IPS-20b (cell line): Measurements from ENCODE around the gene HSFX1.
"Not testable (repeated sequence)": the region's sequence is repeated elsewhere in the genome, so short reads cannot be mapped to it uniquely, and the experiment has no call there.

Source experiments
- H3K27ac ChIP-seq: one replicate; pipeline ENCODE4 v1.5.1; 2013; ENCODE audit warnings: low read length
- H3K27me3 ChIP-seq: 2 replicates; pipeline ENCODE4 v1.6.1; 2013; ENCODE audit warnings: mild to moderate bottlenecking, low read length, inconsistent platforms; ENCODE audit not compliant: insufficient read depth
- H3K36me3 ChIP-seq: 2 replicates; pipeline ENCODE4 v1.6.1; 2013; ENCODE audit warnings: low read depth, mild to moderate bottlenecking, inconsistent platforms, low read length, moderate library complexity; ENCODE audit not compliant: insufficient read depth
- H3K4me1 ChIP-seq: 2 replicates; pipeline ENCODE4 v1.6.1; 2013; ENCODE audit warnings: mild to moderate bottlenecking, control low read depth, inconsistent platforms, low read length, moderate library complexity; ENCODE audit not compliant: insufficient read depth
- H3K4me3 ChIP-seq: 2 replicates; pipeline ENCODE4 v1.5.1; 2013; ENCODE audit warnings: mild to moderate bottlenecking, low read length, inconsistent platforms
- H3K9ac ChIP-seq: 2 replicates; pipeline ENCODE4 v1.6.1; 2013; ENCODE audit warnings: low read depth, mild to moderate bottlenecking, inconsistent platforms, low read length, moderate library complexity
- H3K9me3 ChIP-seq: 2 replicates; pipeline ENCODE4 v1.6.1; 2013; ENCODE audit warnings: mild to moderate bottlenecking, low read depth, low read length, inconsistent platforms; ENCODE audit not compliant: insufficient read depth

HSFX1 gene

GRCh38 chrX:149773768-149774167, at the start of gene HSFX1:
Gene HSFX1, plus strand, starts transcription at chrX:149774068. Its CDS starts 614 bp downstream, at chrX:149774682.
- not testable (repeated sequence) for H3K27me3 ChIP-seq, H3K4me3 ChIP-seq, H3K36me3 ChIP-seq, H3K9me3 ChIP-seq, H3K27ac ChIP-seq, H3K9ac ChIP-seq, H3K4me1 ChIP-seq

GRCh38 chrX:149727308-149727707, 46.6 kb upstream of the HSFX1 start:
- H3K9ac ChIP-seq, H3K9me3 ChIP-seq, H3K4me3 ChIP-seq, H3K36me3 ChIP-seq, H3K27me3 ChIP-seq, H3K4me1 ChIP-seq, H3K27ac ChIP-seq: not testable (repeated sequence)

- H3K27ac ChIP-seq, H3K27me3 ChIP-seq, H3K4me3 ChIP-seq, H3K9me3 ChIP-seq, H3K4me1 ChIP-seq, H3K9ac ChIP-seq, H3K36me3 ChIP-seq: not testable (repeated sequence)
Observed at GRCh38 chrX:149742269-149742668, 31.6 kb upstream of the HSFX1 start.

- H3K27me3 ChIP-seq, H3K4me1 ChIP-seq, H3K27ac ChIP-seq, H3K9me3 ChIP-seq, H3K4me3 ChIP-seq, H3K36me3 ChIP-seq, H3K9ac ChIP-seq: not testable (repeated sequence)
Observed at GRCh38 chrX:149746390-149747007, 27.4 kb upstream of the HSFX1 start.

- Histone ChIP-seq H3K9ac (no peak overlapping the region), H3K36me3 (no peaks in the 10 kb centered on the region), H3K9me3 (no peaks in the 10 kb centered on the region), H3K4me3 (no peak overlapping the region), H3K27ac (no peak overlapping the region), H3K27me3 (no peaks in the 10 kb centered on the region), H3K4me1 (no peaks in the 10 kb centered on the region)
Observed at GRCh38 chrX:149757206-149758067, 16.4 kb upstream of the HSFX1 start.

GRCh38 chrX:149758068-149758714, 15.7 kb upstream of the HSFX1 start:
- H3K9ac ChIP-seq, result no peak overlapping the region
- no peaks in the 10 kb centered on the region for H3K4me1 ChIP-seq
- no peaks in the 10 kb centered on the region for H3K36me3 ChIP-seq
- no peaks in the 10 kb centered on the region for H3K27me3 ChIP-seq
- H3K4me3 ChIP-seq, result no peak overlapping the region
- no peaks in the 10 kb centered on the region for H3K9me3 ChIP-seq
- H3K27ac ChIP-seq, result no peak overlapping the region

- not testable (repeated sequence) for H3K4me1 ChIP-seq, H3K9ac ChIP-seq, H3K27me3 ChIP-seq, H3K9me3 ChIP-seq, H3K36me3 ChIP-seq, H3K4me3 ChIP-seq, H3K27ac ChIP-seq
Observed at GRCh38 chrX:149758715-149759078, 15.2 kb upstream of the HSFX1 start.

- H3K36me3 ChIP-seq, result no peaks in the 10 kb centered on the region
- H3K27me3 ChIP-seq, result no peaks in the 10 kb centered on the region
Observed at GRCh38 chrX:149759824-149760223, 14.0 kb upstream of the HSFX1 start.

GRCh38 chrX:149760965-149761364, 12.9 kb upstream of the HSFX1 start:
- Histone ChIP-seq H3K27ac (no peak overlapping the region), H3K27me3 (no peaks in the 10 kb centered on the region), H3K4me3 (no peak overlapping the region), H3K9ac (no peak overlapping the region), H3K36me3 (no peaks in the 10 kb centered on the region), H3K4me1 (no peaks in the 10 kb centered on the region), H3K9me3 (no peaks in the 10 kb centered on the region)

More at GRCh38 chrX:149759824-149760223, 14.0 kb upstream of the HSFX1 start:
- Histone ChIP-seq H3K4me1 (no peaks in the 10 kb centered on the region), H3K4me3 (no peak overlapping the region), H3K9ac (no peak overlapping the region), H3K27ac (no peak overlapping the region), H3K9me3 (no peaks in the 10 kb centered on the region)

GRCh38 chrX:149761858-149762674, 11.8 kb upstream of the HSFX1 start:
- H3K9ac ChIP-seq, H3K4me3 ChIP-seq, H3K36me3 ChIP-seq, H3K27ac ChIP-seq, H3K9me3 ChIP-seq, H3K4me1 ChIP-seq, H3K27me3 ChIP-seq: not testable (repeated sequence)

- no peak overlapping the region for H3K27ac ChIP-seq
- no peak overlapping the region for H3K9ac ChIP-seq
Observed at GRCh38 chrX:149762696-149763614, 10.9 kb upstream of the HSFX1 start.

More at GRCh38 chrX:149762696-149763614, 10.9 kb upstream of the HSFX1 start:
- no peaks in the 10 kb centered on the region for H3K27me3 ChIP-seq
- no peaks in the 10 kb centered on the region for H3K4me1 ChIP-seq
- no peak overlapping the region for H3K4me3 ChIP-seq
- H3K36me3 ChIP-seq, result no peaks in the 10 kb centered on the region
- no peaks in the 10 kb centered on the region for H3K9me3 ChIP-seq
